ENCODE results near the gene ROBO1. TPM values are rescaled to one million over a fixed set of nuclear protein-coding genes. Genes with fewer than 3 reads are reported as not detected.

The ROBO1 gene
- total and polyA plus RNA-seq, 12 donors = 6.4 to 144 (median 43.9) TPM

GRCh38 chr3:79148786-79149185, 619.0 kb downstream of the ROBO1 start:
- 84 to 93% (median 89%) methylated on average over 2 of the region's 2 CpGs for WGBS, 4 donors
- no peak for DNase-seq
- no peak overlapping the region for H3K27ac ChIP-seq
- peaks cover 0 to 5% (median 0%) of the 10 kb centered on the region in 3 donors for H3K9me3 ChIP-seq (replicated peaks in 1 of 3)
- no peak for TF ChIP-seq POLR2A (IDR thresholded peaks at IDR 0.05)
- no peak for TF ChIP-seq CTCF (IDR thresholded peaks at IDR 0.05)
- intact Hi-C loops (cut with DNase I) = no loop called here
- H3K27me3 ChIP-seq = no peaks in the 10 kb centered on the region
- H3K4me1 ChIP-seq (replicated peaks in 1 of 2) = no peaks in the 10 kb centered on the region
- no peaks in the 10 kb centered on the region for H3K36me3 ChIP-seq (replicated peaks in 1 of 2)
- H3K4me3 ChIP-seq = no peak overlapping the region

- DNase-seq = no peak
- Histone ChIP-seq H3K9me3 (replicated peaks in 1 of 3) (no peaks in the 10 kb centered on the region), H3K36me3 (replicated peaks in 1 of 2) (no peaks in the 10 kb centered on the region), H3K27me3 (no peaks in the 10 kb centered on the region), H3K4me1 (replicated peaks in 1 of 2) (no peaks in the 10 kb centered on the region), H3K4me3 (no peak overlapping the region), H3K27ac (no peak overlapping the region)
- WGBS, 4 donors = 70 to 80% (median 76%) methylated on average over 3 of the region's 3 CpGs
- intact Hi-C loops (cut with DNase I) = no loop called here
- TF ChIP-seq POLR2A (IDR thresholded peaks at IDR 0.05) (no peak), CTCF (IDR thresholded peaks at IDR 0.05) (no peak)
Measured at GRCh38 chr3:79146024-79146423, 621.8 kb downstream of the ROBO1 start.

GRCh38 chr3:79140708-79141107, 627.1 kb downstream of the ROBO1 start:
- Histone ChIP-seq H3K4me3 (no peak overlapping the region), H3K9me3 (replicated peaks in 1 of 3) (no peaks in the 10 kb centered on the region), H3K27ac (no peak overlapping the region), H3K27me3 (no peaks in the 10 kb centered on the region), H3K4me1 (replicated peaks in 1 of 2) (no peaks in the 10 kb centered on the region), H3K36me3 (replicated peaks in 1 of 2) (no peaks in the 10 kb centered on the region)
- intact Hi-C loops (cut with DNase I) = no loop called here
- DNase-seq = no peak
- WGBS, 4 donors = 65 to 69% (median 68%) methylated on average over 3 of the region's 3 CpGs
- TF ChIP-seq POLR2A (IDR thresholded peaks at IDR 0.05) (no peak), CTCF (IDR thresholded peaks at IDR 0.05) (no peak)

- no peaks in the 10 kb centered on the region for H3K4me1 ChIP-seq (replicated peaks in 1 of 2)
- H3K4me3 ChIP-seq = no peak overlapping the region
- TF ChIP-seq CTCF (IDR thresholded peaks at IDR 0.05) (no peak), POLR2A (IDR thresholded peaks at IDR 0.05) (no peak)
- intact Hi-C loops (cut with DNase I) = no loop called here
- no peaks in the 10 kb centered on the region for H3K27me3 ChIP-seq
- no peak overlapping the region for H3K27ac ChIP-seq
- no peak for DNase-seq
- no peaks in the 10 kb centered on the region for H3K9me3 ChIP-seq (replicated peaks in 1 of 3)
- H3K36me3 ChIP-seq (replicated peaks in 1 of 2) = no peaks in the 10 kb centered on the region
- WGBS, 4 donors = 49 to 64% (median 52%) methylated on average over 7 of the region's 7 CpGs
Measured at GRCh38 chr3:79139395-79140068, 628.3 kb downstream of the ROBO1 start.
